M059J (cell line): ENCODE results near the gene ITIH6. TPM values are rescaled to one million over a fixed set of nuclear protein-coding genes. Genes with fewer than 3 reads are reported as not detected.

Source experiments
- DNase-seq: peaks from one replicate; pipeline ENCODE4 v3.0.0-alpha.2; 2012; ENCODE audit warnings: low read depth
- total RNA-seq: library from RNA; depleted of rRNA; stranded (reverse); fragments of >200 nt; shearing (Covaris generic); gene quantifications from 2 replicates; pipeline ENCODE4 v1.2.3, GENCODE V29; 2014; rRNA removed

The ITIH6 gene
- total RNA-seq, 1 experiment from 2014 or later = not detected

GRCh38 chrX:54711735-54712134 is 86.3 kb downstream of the ITIH6 start:
- no peak for DNase-seq

- no peak for DNase-seq
Measured at GRCh38 chrX:54710920-54711319, 87.1 kb downstream of the ITIH6 start.

- no peak for DNase-seq
Measured at GRCh38 chrX:54708404-54708803, 89.7 kb downstream of the ITIH6 start.

Other genes starting within 250 kb of the ITIH6 start
- 203 and 313 TPM in 2 replicates for gene MAGED2, start 9.5 kb upstream of the ITIH6 start, total RNA-seq
- gene TRO, start 122.6 kb upstream of the ITIH6 start, total RNA-seq = 10.6 and 18.7 TPM in 2 replicates
- not detected in 2 replicates for gene PFKFB1, start 195.9 kb upstream of the ITIH6 start, total RNA-seq
- gene APEX2, start 202.1 kb upstream of the ITIH6 start, total RNA-seq = 32.8 and 38.4 TPM in 2 replicates
- not detected in 2 replicates for gene ALAS2, start 232.7 kb upstream of the ITIH6 start, total RNA-seq